Measurements from ENCODE around the gene HNRNPU. TPM values are rescaled to one million over a fixed set of nuclear protein-coding genes. Genes with fewer than 3 reads are reported as not detected.
A peak's percentile ranks its signal among the peaks of the same experiment; 100 is the strongest.

Gene HNRNPU
- total and polyA plus RNA-seq, 2 of the 13 experiments (the other 11 are each of a cell fraction or from before 2014, with no cell fraction given), result 101 to 508 TPM

DNA sequence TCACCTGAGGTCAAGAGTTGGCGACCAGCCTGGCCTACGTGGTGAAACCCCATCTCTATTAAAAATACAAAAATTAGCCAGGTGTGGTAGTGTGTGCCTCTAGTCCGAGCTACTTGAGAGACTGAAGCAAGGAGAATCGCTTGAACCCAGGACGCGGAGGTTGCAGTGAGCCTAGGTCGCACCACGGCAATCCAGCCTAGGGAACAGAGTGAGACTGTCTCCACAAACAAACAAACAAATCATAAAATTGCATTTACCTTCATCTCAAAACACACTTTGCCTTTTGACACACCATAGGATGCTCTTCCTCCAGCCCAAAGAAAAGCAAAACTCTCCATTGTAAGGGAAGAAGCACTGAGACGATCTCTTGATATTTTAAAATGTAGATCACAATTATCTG is 4.3 kb downstream of the HNRNPU start (continued):
- TF ChIP-seq, protein P1, sequence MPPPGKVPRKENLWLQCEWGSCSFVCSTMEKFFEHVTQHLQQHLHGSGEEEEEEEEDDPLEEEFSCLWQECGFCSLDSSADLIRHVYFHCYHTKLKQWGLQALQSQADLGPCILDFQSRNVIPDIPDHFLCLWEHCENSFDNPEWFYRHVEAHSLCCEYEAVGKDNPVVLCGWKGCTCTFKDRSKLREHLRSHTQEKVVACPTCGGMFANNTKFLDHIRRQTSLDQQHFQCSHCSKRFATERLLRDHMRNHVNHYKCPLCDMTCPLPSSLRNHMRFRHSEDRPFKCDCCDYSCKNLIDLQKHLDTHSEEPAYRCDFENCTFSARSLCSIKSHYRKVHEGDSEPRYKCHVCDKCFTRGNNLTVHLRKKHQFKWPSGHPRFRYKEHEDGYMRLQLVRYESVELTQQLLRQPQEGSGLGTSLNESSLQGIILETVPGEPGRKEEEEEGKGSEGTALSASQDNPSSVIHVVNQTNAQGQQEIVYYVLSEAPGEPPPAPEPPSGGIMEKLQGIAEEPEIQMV (CRISPR knock-in tag; IDR thresholded peaks at IDR 0.05; ENCODE audit: low read depth), result no peak
- TF ChIP-seq, protein P2, sequence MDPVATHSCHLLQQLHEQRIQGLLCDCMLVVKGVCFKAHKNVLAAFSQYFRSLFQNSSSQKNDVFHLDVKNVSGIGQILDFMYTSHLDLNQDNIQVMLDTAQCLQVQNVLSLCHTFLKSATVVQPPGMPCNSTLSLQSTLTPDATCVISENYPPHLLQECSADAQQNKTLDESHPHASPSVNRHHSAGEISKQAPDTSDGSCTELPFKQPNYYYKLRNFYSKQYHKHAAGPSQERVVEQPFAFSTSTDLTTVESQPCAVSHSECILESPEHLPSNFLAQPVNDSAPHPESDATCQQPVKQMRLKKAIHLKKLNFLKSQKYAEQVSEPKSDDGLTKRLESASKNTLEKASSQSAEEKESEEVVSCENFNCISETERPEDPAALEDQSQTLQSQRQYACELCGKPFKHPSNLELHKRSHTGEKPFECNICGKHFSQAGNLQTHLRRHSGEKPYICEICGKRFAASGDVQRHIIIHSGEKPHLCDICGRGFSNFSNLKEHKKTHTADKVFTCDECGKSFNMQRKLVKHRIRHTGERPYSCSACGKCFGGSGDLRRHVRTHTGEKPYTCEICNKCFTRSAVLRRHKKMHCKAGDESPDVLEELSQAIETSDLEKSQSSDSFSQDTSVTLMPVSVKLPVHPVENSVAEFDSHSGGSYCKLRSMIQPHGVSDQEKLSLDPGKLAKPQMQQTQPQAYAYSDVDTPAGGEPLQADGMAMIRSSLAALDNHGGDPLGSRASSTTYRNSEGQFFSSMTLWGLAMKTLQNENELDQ (CRISPR knock-in tag; IDR thresholded peaks at IDR 0.05; ENCODE audit: borderline replicate concordance), result no peak
- no peak for TF ChIP-seq FOSL2 (CRISPR knock-in tag; IDR thresholded peaks at IDR 0.05)

DNA sequence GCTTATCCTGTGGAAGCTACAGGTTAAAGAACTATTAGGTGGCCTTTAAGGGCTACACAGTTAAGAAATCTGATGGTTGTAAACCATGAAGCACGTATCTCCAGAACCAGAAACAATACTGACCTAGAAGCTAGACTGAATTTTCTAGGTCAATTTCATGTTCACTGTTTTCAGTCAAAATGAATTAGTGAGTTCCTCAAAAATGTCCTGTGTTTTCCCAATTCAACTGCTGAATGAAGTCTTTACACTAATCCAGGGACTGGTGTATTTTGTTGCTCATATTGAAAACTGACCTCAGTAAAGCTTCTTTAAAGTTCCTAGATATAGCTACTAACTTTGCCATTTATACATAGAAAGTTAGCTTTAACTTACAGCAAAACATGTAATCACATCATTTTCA is 6.0 kb downstream of the HNRNPU start:
- H3K27me3 ChIP-seq (ENCODE audit: control insufficient read depth in 1 of 2, insufficient read depth in 2 of 2, low read length in 2 of 2), result no peaks in the 10 kb centered on the region; a peak in 1 of 5 replicates
- H3K4me3 ChIP-seq (replicated peaks in 1 of 3; ENCODE audit: insufficient read depth in 1 of 3, low read depth in 2 of 3, low read length in 3 of 3), result no peak overlapping the region
- no peak overlapping the region for H3K4me2 ChIP-seq (ENCODE audit: low read depth, low read length)
- no peak overlapping the region for H3K9ac ChIP-seq (ENCODE audit: insufficient read depth, low read depth, low read length)
- in situ Hi-C loops (cut with HindIII; ENCODE audit: extremely low pct_ligation_motif_present, low pct_unique_long_range_greater_than_20kb), result no loop called here
- H3K79me2 ChIP-seq (ENCODE audit: insufficient read depth, low read length), result peaks cover 76% of the 10 kb centered on the region
- no peak for TF ChIP-seq NBN (conservative IDR thresholded peaks at IDR 0.05)
- 0 out of 2 replicates have a peak, but pooled peaks have one; percentile 1 for TF ChIP-seq RBFOX2 (IDR thresholded peaks at IDR 0.05; ENCODE audit: low read depth, low read length)
- no TSS peak for BruUV-seq (replicated peaks)
- peaks cover 61% of the 10 kb centered on the region for H4K20me1 ChIP-seq (ENCODE audit: insufficient read depth, low read length)
- H3K36me3 ChIP-seq (replicated peaks in 1 of 2; ENCODE audit: control insufficient read depth in 1 of 2, insufficient read depth in 2 of 2, low read length in 2 of 2), result peaks cover 23 to 82% of the 10 kb centered on the region in 2 experiments
- FAIRE-seq, result no peak
- CTCF ChIA-PET (ENCODE audit: low intra/inter-chr PET ratio, low total read pairs), result no interaction called here
- peaks cover 55% of the 10 kb centered on the region for H3K4me1 ChIP-seq (ENCODE audit: insufficient read depth, low read length)
- no peak for ATAC-seq
- H2AFZ ChIP-seq (ENCODE audit: low read length), result no peak overlapping the region
- no peaks in the 10 kb centered on the region for H3K9me3 ChIP-seq (ENCODE audit: low read length)
- intact Hi-C loops (cut with micrococcal nuclease; ENCODE audit: unreplicated experiment), result no loop called here
- no peak for DNase-seq (ENCODE audit: low spot score)
- WGBS (ENCODE audit: low lambda C conversion rate), result 90% methylated on average over 1 of the region's 1 CpG
- POLR2A ChIA-PET, result interaction anchor here (2.0 to 8.0 kb wide), 2 partner anchors 11 to 21 kb away, joined by 5 to 163 read pairs; partner anchors contain the start of gene COX20
- H3K27ac ChIP-seq (ENCODE audit: extremely low read length, insufficient read depth, low read length), result no peak overlapping the region

Measured in HepG2 (cell line).